ENCODE data around the gene IL36G. TPM values are rescaled to one million over a fixed set of nuclear protein-coding genes. Genes with fewer than 3 reads are reported as not detected.
A peak's percentile ranks its signal among the peaks of the same experiment; 100 is the strongest.

The IL36G gene
- total and polyA plus RNA-seq, 9 of the 15 experiments (the other 6 are each of a cell fraction or from before 2014, with no cell fraction given): not detected

- TF ChIP-seq SETDB1 (IDR thresholded peaks at IDR 0.05; ENCODE audit: low read length) (no peak), CCNT2 (IDR thresholded peaks at IDR 0.05; ENCODE audit: borderline replicate concordance, extremely low read depth, insufficient read length, low read depth, low read length) (peak; percentile 27), MIER1 (IDR thresholded peaks at IDR 0.05; ENCODE audit: low read depth) (peak; percentile 35; the same call in 1 of the 2 replicates), TBP (optimal IDR thresholded peaks at IDR 0.05; ENCODE audit: low read depth, low read length) (peak; percentile 95), TCF3 (CRISPR knock-in tag; IDR thresholded peaks at IDR 0.05) (peak; percentile 88), THRAP3 (IDR thresholded peaks at IDR 0.05; ENCODE audit: borderline replicate concordance) (peak; percentile 88), MEIS2 (IDR thresholded peaks at IDR 0.05; ENCODE audit: partially characterized antibody) (peak; percentile 92), HDAC3 (IDR thresholded peaks at IDR 0.05; ENCODE audit: borderline replicate concordance, partially characterized antibody) (peak; percentile 98), ZFPM2 (CRISPR knock-in tag; IDR thresholded peaks at IDR 0.05) (0 out of 2 replicates have a peak, but pooled peaks have one; percentile 10), KLF16 (IDR thresholded peaks at IDR 0.05) (peak; percentile 86), CBFA2T2 (conservative IDR thresholded peaks at IDR 0.05) (peak; percentile 96), KLF13 (tag; IDR thresholded peaks at IDR 0.05; ENCODE audit: borderline replicate concordance, low read depth) (0 out of 2 replicates have a peak, but pooled peaks have one; percentile 6)
- TF ChIP-seq, protein P1, sequence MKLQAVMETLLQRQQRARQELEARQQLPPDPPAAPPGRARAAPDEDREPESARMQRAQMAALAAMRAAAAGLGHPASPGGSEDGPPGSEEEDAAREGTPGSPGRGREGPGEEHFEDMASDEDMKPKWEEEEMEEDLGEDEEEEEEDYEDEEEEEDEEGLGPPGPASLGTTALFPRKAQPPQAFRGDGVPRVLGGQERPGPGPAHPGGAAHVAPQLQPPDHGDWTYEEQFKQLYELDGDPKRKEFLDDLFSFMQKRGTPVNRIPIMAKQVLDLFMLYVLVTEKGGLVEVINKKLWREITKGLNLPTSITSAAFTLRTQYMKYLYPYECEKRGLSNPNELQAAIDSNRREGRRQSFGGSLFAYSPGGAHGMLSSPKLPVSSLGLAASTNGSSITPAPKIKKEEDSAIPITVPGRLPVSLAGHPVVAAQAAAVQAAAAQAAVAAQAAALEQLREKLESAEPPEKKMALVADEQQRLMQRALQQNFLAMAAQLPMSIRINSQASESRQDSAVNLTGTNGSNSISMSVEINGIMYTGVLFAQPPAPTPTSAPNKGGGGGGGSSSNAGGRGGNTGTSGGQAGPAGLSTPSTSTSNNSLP (IDR thresholded peaks at IDR 0.05; ENCODE audit: borderline replicate concordance, low read depth, low read length): peak; percentile 100
- TF ChIP-seq, protein P2, sequence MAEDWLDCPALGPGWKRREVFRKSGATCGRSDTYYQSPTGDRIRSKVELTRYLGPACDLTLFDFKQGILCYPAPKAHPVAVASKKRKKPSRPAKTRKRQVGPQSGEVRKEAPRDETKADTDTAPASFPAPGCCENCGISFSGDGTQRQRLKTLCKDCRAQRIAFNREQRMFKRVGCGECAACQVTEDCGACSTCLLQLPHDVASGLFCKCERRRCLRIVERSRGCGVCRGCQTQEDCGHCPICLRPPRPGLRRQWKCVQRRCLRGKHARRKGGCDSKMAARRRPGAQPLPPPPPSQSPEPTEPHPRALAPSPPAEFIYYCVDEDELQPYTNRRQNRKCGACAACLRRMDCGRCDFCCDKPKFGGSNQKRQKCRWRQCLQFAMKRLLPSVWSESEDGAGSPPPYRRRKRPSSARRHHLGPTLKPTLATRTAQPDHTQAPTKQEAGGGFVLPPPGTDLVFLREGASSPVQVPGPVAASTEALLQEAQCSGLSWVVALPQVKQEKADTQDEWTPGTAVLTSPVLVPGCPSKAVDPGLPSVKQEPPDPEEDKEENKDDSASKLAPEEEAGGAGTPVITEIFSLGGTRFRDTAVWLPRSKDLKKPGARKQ (CRISPR knock-in tag; IDR thresholded peaks at IDR 0.05): 0 out of 2 replicates have a peak, but pooled peaks have one; percentile 40
Measured at GRCh38 chr2:113012436-113013335, 34.9 kb downstream of the IL36G start (continued).

All from K562 (cell line).